ENCODE data around the gene FGF8. TPM values are rescaled to one million over a fixed set of nuclear protein-coding genes. Genes with fewer than 3 reads are reported as not detected.

The FGF8 gene
- total RNA-seq, 3 donors from 2014 or later, result 0.24 TPM; not detected in 2

GRCh38 chr10:101745074-101745696, 30.7 kb downstream of the FGF8 start:
- Mint-ChIP-seq H3K4me3 (no peak overlapping the region), H3K36me3 (ENCODE audit: insufficient read depth) (no peaks in the 10 kb centered on the region), H3K4me1 (ENCODE audit: low read depth) (no peaks in the 10 kb centered on the region), H3K9me3 (no peaks in the 10 kb centered on the region), H3K27me3 (ENCODE audit: low read depth) (peaks cover 9% of the 10 kb centered on the region)
- no peak for ATAC-seq
- DNase-seq, result no peak

DNA sequence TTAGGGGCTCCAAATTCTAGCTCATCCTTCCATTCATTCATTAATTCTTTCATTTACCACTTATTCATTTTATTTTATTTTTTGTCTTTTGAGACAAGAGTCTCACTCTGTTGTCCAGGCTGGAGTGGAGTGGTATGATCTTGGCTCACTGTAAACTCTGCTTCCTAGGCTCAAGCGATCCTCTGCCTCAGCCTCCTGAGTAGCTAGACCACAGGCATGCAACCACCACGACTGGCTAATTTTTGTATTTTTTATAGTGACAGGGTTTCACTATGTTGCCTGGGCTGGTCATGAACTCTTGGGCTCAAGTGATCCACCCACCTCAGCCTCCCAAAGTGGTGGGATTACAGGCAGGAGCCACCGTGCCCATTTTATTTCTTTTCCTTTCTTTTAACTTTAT, 31.6 kb downstream of the FGF8 start:
- Mint-ChIP-seq H3K4me1 (ENCODE audit: low read depth) (no peaks in the 10 kb centered on the region), H3K36me3 (ENCODE audit: insufficient read depth) (no peaks in the 10 kb centered on the region), H3K27me3 (ENCODE audit: low read depth) (peaks cover 15% of the 10 kb centered on the region), H3K4me3 (no peak overlapping the region), H3K9me3 (no peaks in the 10 kb centered on the region)
- no peak for ATAC-seq
- DNase-seq, result no peak

GRCh38 chr10:101741938-101742337, 34.0 kb downstream of the FGF8 start:
- H3K27me3 Mint-ChIP-seq (ENCODE audit: low read depth), result peaks cover 15% of the 10 kb centered on the region
- ATAC-seq, result no peak
- no peaks in the 10 kb centered on the region for H3K9me3 Mint-ChIP-seq
- no peak overlapping the region for H3K4me3 Mint-ChIP-seq
- H3K4me1 Mint-ChIP-seq (ENCODE audit: low read depth), result no peaks in the 10 kb centered on the region
- no peaks in the 10 kb centered on the region for H3K36me3 Mint-ChIP-seq (ENCODE audit: insufficient read depth)
- DNase-seq, result no peak

- Mint-ChIP-seq H3K4me3 (no peak overlapping the region), H3K27me3 (ENCODE audit: low read depth) (peaks cover 24% of the 10 kb centered on the region), H3K36me3 (ENCODE audit: insufficient read depth) (no peaks in the 10 kb centered on the region), H3K9me3 (no peaks in the 10 kb centered on the region), H3K4me1 (ENCODE audit: low read depth) (no peaks in the 10 kb centered on the region)
- ATAC-seq (no peak), DNase-seq (no peak)
Measured at GRCh38 chr10:101736666-101737065, 39.2 kb downstream of the FGF8 start.

DNA sequence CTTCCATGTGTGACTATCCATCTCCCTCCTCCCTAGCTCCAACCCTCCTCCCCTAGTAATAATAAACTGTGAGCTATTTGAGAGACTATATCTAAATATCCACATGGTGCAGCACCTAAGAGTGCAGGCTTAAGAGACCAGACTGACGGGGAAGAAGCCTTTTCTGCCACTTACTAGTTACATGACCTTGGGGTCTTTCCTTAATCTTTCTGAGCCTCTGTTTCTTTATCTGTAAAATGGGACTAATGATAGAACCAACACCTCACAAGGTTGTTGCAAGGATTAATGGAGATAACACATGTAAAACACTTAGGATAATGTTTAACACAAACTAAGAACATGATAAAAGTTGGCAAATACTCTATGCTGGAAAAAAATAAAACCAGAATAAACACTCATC, 43.8 kb downstream of the FGF8 start:
- Mint-ChIP-seq H3K27me3 (ENCODE audit: low read depth) (peaks cover 11% of the 10 kb centered on the region), H3K9me3 (no peaks in the 10 kb centered on the region), H3K4me3 (no peak overlapping the region), H3K4me1 (ENCODE audit: low read depth) (no peaks in the 10 kb centered on the region), H3K36me3 (ENCODE audit: insufficient read depth) (no peaks in the 10 kb centered on the region)
- ATAC-seq, result no peak
- DNase-seq, result no peak

DNA sequence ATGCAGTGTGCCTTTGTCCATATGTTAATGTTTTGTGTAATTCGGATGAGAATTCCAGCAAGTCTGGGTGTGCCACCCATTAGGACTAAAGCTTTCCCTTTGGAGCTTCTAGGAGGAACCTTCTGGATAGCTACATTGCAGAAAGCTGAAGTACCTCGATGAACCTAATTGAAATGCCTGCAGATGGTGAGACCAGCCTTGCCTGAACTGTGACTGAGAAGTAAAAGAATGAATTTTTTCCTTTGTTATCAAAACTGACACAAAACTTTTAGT, 49.9 kb downstream of the FGF8 start:
- ATAC-seq, result no peak
- no peaks in the 10 kb centered on the region for H3K9me3 Mint-ChIP-seq
- no peak overlapping the region for H3K4me3 Mint-ChIP-seq
- H3K27me3 Mint-ChIP-seq (ENCODE audit: low read depth), result no peaks in the 10 kb centered on the region
- H3K36me3 Mint-ChIP-seq (ENCODE audit: insufficient read depth), result no peaks in the 10 kb centered on the region
- DNase-seq, result no peak
- H3K4me1 Mint-ChIP-seq (ENCODE audit: low read depth), result no peaks in the 10 kb centered on the region

DNA sequence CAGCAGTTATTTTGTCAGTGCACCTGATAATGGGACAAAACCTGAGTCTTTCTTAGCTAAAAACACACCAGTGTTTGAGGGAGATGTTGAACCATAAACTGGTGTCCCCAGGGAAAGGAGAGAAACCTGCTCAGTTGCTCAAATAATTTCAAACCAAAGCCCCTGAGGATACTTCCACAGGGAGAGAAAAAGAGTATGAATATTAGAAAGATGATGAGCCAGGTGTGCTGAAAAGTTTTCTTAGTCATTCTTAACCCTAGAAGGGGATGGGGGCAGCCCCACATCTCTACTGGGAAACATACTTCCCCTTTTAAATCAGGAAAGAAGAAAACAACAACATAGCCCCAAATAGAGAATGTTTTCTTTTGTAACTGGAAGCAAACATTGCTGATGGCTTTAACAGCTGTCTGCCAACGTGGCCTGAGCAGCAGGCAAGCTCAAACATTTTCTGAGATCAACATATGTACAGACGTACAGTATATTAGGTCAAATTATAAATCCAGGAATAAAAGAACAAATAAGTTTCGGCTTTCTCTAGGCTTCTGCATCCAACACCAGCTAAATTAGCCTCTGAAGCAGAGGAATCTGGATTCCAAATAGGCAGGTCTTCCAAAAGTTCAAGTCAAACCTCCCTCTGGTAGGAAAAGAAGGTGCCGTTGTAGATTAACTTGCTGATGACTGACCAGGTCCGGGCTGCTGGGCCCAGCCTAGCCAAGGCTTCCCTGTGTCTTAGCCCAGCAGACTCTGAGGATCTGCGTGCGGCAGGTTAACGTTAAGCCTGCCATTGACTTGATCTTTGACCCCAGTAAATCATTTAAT, 50.4 kb downstream of the FGF8 start:
- Mint-ChIP-seq H3K27me3 (ENCODE audit: low read depth) (no peaks in the 10 kb centered on the region), H3K36me3 (ENCODE audit: insufficient read depth) (no peaks in the 10 kb centered on the region), H3K4me3 (no peak overlapping the region), H3K4me1 (ENCODE audit: low read depth) (no peaks in the 10 kb centered on the region), H3K9me3 (no peaks in the 10 kb centered on the region)
- DNase-seq, result no peak
- no peak for ATAC-seq

GRCh38 chr10:101724446-101724845, 51.5 kb downstream of the FGF8 start:
- Mint-ChIP-seq H3K36me3 (ENCODE audit: insufficient read depth) (no peaks in the 10 kb centered on the region), H3K4me3 (no peak overlapping the region), H3K27me3 (ENCODE audit: low read depth) (peaks cover 3% of the 10 kb centered on the region), H3K9me3 (no peaks in the 10 kb centered on the region), H3K4me1 (ENCODE audit: low read depth) (no peaks in the 10 kb centered on the region)
- no peak for DNase-seq
- ATAC-seq, result no peak

DNA sequence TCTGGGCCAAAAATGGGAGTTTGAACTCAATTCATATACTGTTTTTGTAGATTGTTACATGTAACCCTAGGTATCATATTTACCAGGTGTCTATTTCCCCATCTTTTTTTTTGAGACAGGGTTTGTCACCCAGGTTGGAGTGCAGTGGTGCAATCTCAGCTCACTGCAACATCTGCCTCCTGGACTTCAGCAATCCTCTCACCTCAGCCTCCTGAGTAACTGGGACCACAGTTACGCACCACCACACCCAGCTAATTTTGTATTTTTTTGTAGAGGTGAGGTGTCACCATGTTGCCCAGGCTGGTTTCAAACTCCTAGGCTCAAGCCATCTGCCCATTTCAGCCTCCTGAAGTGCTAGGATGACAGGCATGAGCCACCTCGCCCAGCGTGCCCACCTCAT, 52.7 kb downstream of the FGF8 start:
- H3K9me3 Mint-ChIP-seq, result no peaks in the 10 kb centered on the region
- DNase-seq (no peak), ATAC-seq (no peak)
- peaks cover 3% of the 10 kb centered on the region for H3K27me3 Mint-ChIP-seq (ENCODE audit: low read depth)
- H3K4me1 Mint-ChIP-seq (ENCODE audit: low read depth), result no peaks in the 10 kb centered on the region
- no peak overlapping the region for H3K4me3 Mint-ChIP-seq
- H3K36me3 Mint-ChIP-seq (ENCODE audit: insufficient read depth), result no peaks in the 10 kb centered on the region

GRCh38 chr10:101721806-101722205, 54.1 kb downstream of the FGF8 start:
- no peaks in the 10 kb centered on the region for H3K36me3 Mint-ChIP-seq (ENCODE audit: insufficient read depth)
- H3K9me3 Mint-ChIP-seq, result no peaks in the 10 kb centered on the region
- DNase-seq, result no peak
- H3K27me3 Mint-ChIP-seq (ENCODE audit: low read depth), result peaks cover 3% of the 10 kb centered on the region
- no peak for ATAC-seq
- peaks cover 4% of the 10 kb centered on the region for H3K4me1 Mint-ChIP-seq (ENCODE audit: low read depth)
- no peak overlapping the region for H3K4me3 Mint-ChIP-seq

DNA sequence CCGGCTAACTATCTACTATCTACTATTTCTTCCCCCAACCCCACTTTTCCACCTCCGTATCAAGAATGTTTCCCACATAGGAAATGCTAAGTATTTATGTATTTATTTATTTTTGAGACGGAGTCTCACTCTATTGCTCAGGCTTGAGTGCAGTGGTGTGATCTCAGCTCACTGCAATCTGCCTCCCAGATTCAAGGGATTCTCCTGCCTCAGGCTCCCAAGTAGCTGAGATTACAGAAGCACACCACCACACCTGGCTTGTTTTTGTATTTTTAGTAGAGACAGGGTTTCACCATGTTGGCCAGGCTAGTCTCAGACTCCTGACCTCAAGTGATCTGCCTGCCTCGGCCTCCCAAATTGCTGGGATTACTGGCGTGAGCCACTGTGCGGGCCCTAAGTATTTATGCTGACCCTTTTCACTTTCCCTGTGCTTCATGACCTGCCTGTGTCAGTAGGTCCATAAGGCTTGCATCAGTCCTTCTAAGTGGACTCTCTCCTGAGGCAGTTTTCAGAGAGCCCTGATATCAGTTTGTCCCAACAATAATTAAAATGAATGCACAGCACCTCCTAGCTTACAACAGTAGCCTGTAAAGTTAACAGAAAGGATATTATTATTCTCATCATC, 55.2 kb downstream of the FGF8 start:
- Mint-ChIP-seq H3K36me3 (ENCODE audit: insufficient read depth) (no peaks in the 10 kb centered on the region), H3K4me3 (no peak overlapping the region), H3K9me3 (no peaks in the 10 kb centered on the region), H3K27me3 (ENCODE audit: low read depth) (peaks cover 6% of the 10 kb centered on the region), H3K4me1 (ENCODE audit: low read depth) (peaks cover 8% of the 10 kb centered on the region)
- ATAC-seq (no peak), DNase-seq (no peak)

Other genes starting within 250 kb of the FGF8 start
- gene POLL, start 187.9 kb downstream of the FGF8 start, total RNA-seq, result 10 to 100 TPM; 23.3 to 25.3 (median 24.4) TPM
- 10 to 100 TPM in 1 of 3 donors, 1 to 10 TPM in 2; 8.5 to 12.2 (median 9.7) TPM for gene DPCD, start 187.8 kb downstream of the FGF8 start, total RNA-seq
- 10 to 100 TPM; 23.8 to 26.8 (median 25.2) TPM for gene FBXW4, start 80.9 kb downstream of the FGF8 start, total RNA-seq
- 100 to 1,000 TPM; 213 to 285 (median 265) TPM for gene NPM3, start 7.3 kb upstream of the FGF8 start, total RNA-seq
- gene OGA, start 42.3 kb upstream of the FGF8 start, total RNA-seq, result 10 to 100 TPM; 52.0 to 72.2 (median 64.5) TPM
- gene KCNIP2, start 67.7 kb upstream of the FGF8 start, total RNA-seq, result under 1 TPM; 0.23 to 0.63 (median 0.37) TPM